Upper lobe of right lung (tissue), 1 donor: ENCODE measurements around the gene LILRA5. TPM values are rescaled to one million over a fixed set of nuclear protein-coding genes. Genes with fewer than 3 reads are reported as not detected.
"Not testable (repeated sequence)": the region's sequence is repeated elsewhere in the genome, so short reads cannot be mapped to it uniquely, and the experiment has no call there.

ENCODE experiments used
- ATAC-seq: fragments of 200-7000 bp; cut with Tn5 transposase; one replicate; pipeline ENCODE4 v1.9.1; 2020; ENCODE audit warnings: mild to moderate bottlenecking, moderate library complexity
- DNase-seq: peaks from one replicate; pipeline ENCODE4 v3.0.0-alpha.2; 2020
- H3K27ac ChIP-seq: fragments of 200-600 bp; one replicate; pipeline ENCODE4 v1.8.0; 2022
- H3K27me3 ChIP-seq: fragments of 200-600 bp; one replicate; pipeline ENCODE4 v1.8.0; 2022; ENCODE audit warnings: mild to moderate bottlenecking
- H3K36me3 ChIP-seq: fragments of 200-600 bp; one replicate; pipeline ENCODE4 v1.8.0; 2022
- H3K4me1 ChIP-seq: fragments of 200-600 bp; one replicate; pipeline ENCODE4 v1.8.0; 2022
- H3K4me3 ChIP-seq: fragments of 200-600 bp; one replicate; pipeline ENCODE4 v1.8.0; 2022; ENCODE audit warnings: mild to moderate bottlenecking
- H3K9me3 ChIP-seq: fragments of 200-600 bp; one replicate; pipeline ENCODE4 v1.8.0; 2022
- CTCF ChIP-seq: fragments of 200-600 bp; IDR thresholded peaks from one replicate; pipeline ENCODE4 v1.8.0; 2022; ENCODE audit warnings: antibody characterized with exemption
- intact Hi-C: fragments of 100-400 bp; cut with DNase I; formaldehyde crosslinking; loops from one replicate; pipeline ENCODE4 v1.11.0; 2022
- total RNA-seq: library from RNA; stranded (reverse); fragmentation: NEBNext Ultra II Directional; extraction: Animal tissue kit (Norgen Biotek cat#: 25700); gene quantifications from one replicate; pipeline ENCODE4 v1.2.1, GENCODE V29; 2021
- donor health status: DM: no; HTN: yes; CAD: no; lungs with severe emphysema.

LILRA5 gene
- total RNA-seq, 1 donor from 2014 or later, result 13.5 TPM

GRCh38 chr19:54282686-54283470, 30.1 kb downstream of the LILRA5 start:
- Histone ChIP-seq H3K36me3 (no peaks in the 10 kb centered on the region), H3K4me3 (no peak overlapping the region), H3K27me3 (peaks cover 5% of the 10 kb centered on the region), H3K27ac (no peak overlapping the region), H3K4me1 (no peaks in the 10 kb centered on the region), H3K9me3 (no peaks in the 10 kb centered on the region)
- TF ChIP-seq CTCF, result no peak
- no peak for DNase-seq
- peak; percentile 5 for ATAC-seq
- intact Hi-C loops, result no loop called here

GRCh38 chr19:54281729-54282075, 31.3 kb downstream of the LILRA5 start:
- H3K4me3 ChIP-seq, H3K36me3 ChIP-seq, H3K27ac ChIP-seq, H3K9me3 ChIP-seq, DNase-seq, intact Hi-C loops, H3K27me3 ChIP-seq, H3K4me1 ChIP-seq, ATAC-seq: not testable (repeated sequence)

DNA sequence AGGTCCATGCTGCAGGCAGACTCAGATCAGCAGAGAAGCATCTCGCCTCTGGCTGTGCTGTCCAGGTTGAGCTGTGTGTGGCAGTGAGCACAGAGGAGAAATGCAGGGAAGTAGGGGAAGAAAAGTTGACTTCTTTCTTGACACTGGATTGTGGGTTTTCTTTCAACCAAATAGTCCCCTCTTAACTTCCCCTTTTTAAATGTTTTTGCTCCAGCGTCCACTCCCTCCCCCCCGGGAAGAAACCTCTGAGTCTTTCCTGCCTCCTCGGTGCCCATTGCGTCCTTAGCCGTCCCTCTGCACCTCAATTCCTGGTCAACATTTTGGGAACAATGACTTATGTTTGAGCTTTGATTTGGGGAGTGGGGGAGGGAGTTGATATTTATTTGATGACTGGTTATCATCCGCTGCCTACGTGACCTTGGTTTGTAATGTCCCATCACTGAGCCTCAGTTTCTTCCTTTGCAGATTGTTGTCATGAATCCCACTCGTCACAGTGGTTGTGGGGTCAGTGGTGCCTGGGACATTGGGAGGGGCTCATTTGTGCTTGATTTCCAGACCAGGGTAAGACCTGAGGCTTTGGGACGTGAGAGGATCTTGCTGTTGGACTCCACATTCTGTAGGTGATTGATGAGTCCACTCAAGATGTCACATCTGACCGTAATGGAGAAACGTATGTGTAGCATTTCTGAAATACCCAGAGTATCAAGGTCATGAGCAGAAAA, 31.8 kb downstream of the LILRA5 start, which contains the start of gene LILRB2:
Gene LILRB2, minus strand, starts transcription at position 104 of the 722 bp plus-strand sequence. CDS start 614 bp downstream, outside the sequence.
- no peak for TF ChIP-seq CTCF
- intact Hi-C loops, result no loop called here
- Histone ChIP-seq H3K4me3 (peak within 1 kb of the TSS; percentile 24), H3K27ac (peak within 1 kb of the TSS; percentile 24), H3K4me1 (no peaks in the 10 kb centered on the region), H3K27me3 (peaks cover 5% of the 10 kb centered on the region), H3K9me3 (no peaks in the 10 kb centered on the region), H3K36me3 (no peaks in the 10 kb centered on the region)
- ATAC-seq (peak; percentile 59), DNase-seq (no peak)

GRCh38 chr19:54280441-54280840, 32.5 kb downstream of the LILRA5 start:
- DNase-seq, H3K27me3 ChIP-seq, H3K9me3 ChIP-seq, H3K36me3 ChIP-seq, intact Hi-C loops, H3K4me1 ChIP-seq: not testable (repeated sequence)
- Histone ChIP-seq H3K27ac (peak overlapping the region; percentile 24), H3K4me3 (peak overlapping the region; percentile 24)
- peak; percentile 78 for ATAC-seq

GRCh38 chr19:54280025-54280424, 32.9 kb downstream of the LILRA5 start:
- ATAC-seq, H3K4me1 ChIP-seq, H3K27ac ChIP-seq, H3K9me3 ChIP-seq, intact Hi-C loops, H3K36me3 ChIP-seq, DNase-seq, H3K27me3 ChIP-seq: not testable (repeated sequence)
- H3K4me3 ChIP-seq, result peak overlapping the region; percentile 24

DNA sequence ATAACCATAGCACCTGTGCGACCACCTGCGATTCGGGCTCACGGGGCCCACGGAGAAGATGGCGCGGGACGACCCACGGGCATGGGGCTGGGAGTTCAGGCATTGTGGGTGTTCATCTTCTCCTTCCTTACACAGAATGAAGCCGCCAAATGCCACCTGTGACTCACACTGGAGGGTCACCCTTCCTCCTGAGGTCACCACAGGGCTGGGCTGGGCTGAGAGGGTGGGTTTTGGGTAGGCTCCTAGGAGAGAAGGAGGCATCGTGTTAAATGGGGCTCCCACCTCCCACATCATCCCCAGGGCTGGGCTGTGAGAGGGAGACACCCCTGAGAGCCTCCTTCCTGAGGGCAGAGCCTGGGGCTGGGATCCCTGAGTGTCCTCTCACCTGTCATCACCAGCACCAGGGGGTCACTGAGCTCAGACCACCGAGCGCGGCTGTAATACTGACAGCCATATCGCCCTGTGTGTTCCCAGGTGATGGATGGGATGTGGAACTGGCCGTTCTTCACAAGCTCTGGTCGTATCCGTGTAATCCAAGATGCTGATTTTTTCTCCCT, 33.5 kb downstream of the LILRA5 start:
- peaks cover 5% of the 10 kb centered on the region for H3K27me3 ChIP-seq
- intact Hi-C loops, result no loop called here
- peak overlapping the region; percentile 24 for H3K4me3 ChIP-seq
- ATAC-seq (no peak), DNase-seq (no peak)
- no peaks in the 10 kb centered on the region for H3K9me3 ChIP-seq
- no peak overlapping the region for H3K27ac ChIP-seq
- no peaks in the 10 kb centered on the region for H3K36me3 ChIP-seq
- no peaks in the 10 kb centered on the region for H3K4me1 ChIP-seq
- TF ChIP-seq CTCF, result no peak

- intact Hi-C loops, H3K27ac ChIP-seq, H3K27me3 ChIP-seq, H3K9me3 ChIP-seq, DNase-seq, H3K4me3 ChIP-seq, ATAC-seq, H3K4me1 ChIP-seq, H3K36me3 ChIP-seq: not testable (repeated sequence)
Measured at GRCh38 chr19:54278571-54279195, 34.3 kb downstream of the LILRA5 start.

GRCh38 chr19:54278056-54278455, 34.9 kb downstream of the LILRA5 start:
- DNase-seq, intact Hi-C loops, H3K27me3 ChIP-seq, H3K4me3 ChIP-seq, H3K27ac ChIP-seq, ATAC-seq, H3K36me3 ChIP-seq, H3K9me3 ChIP-seq, H3K4me1 ChIP-seq: not testable (repeated sequence)

DNA sequence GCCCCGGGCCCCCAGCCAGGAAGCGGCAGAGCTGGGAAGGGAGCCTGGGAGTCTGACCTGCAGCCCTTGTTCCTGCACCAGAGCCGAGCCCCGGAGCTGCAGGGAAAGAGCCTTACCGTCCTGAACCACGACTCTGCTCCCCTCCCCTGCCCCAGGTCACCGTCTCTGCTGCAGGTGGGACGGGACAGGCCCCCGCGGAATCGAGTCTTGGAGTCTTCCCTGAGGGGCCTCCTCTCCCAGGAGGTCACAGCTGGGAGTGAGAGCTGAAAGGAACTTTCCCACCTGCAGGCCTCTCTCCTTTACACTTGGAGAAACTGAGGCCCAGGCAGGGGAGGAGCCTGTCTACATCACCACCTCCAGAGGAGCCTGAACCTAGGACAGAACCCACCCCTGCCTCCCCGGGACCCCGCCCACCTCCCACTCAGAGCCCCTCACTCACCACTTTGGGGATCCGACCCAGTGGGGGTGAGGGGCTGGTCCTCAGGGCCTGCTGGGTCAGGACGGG, 35.8 kb downstream of the LILRA5 start:
- H3K27ac ChIP-seq, ATAC-seq, H3K9me3 ChIP-seq, H3K27me3 ChIP-seq, DNase-seq, H3K4me1 ChIP-seq, intact Hi-C loops, H3K4me3 ChIP-seq, H3K36me3 ChIP-seq: not testable (repeated sequence)
